IMR-90 (cell line): Measurements from ENCODE around the gene FAM32A. TPM values are rescaled to one million over a fixed set of nuclear protein-coding genes. Genes with fewer than 3 reads are reported as not detected.

Experiments used
- ATAC-seq: fragments of 200-7000 bp; cut with Tn5 transposase; 2 replicates; pipeline ENCODE4 v1.9.1; 2020; ENCODE audit warnings: low read depth, mild to moderate bottlenecking, moderate library complexity
- BruUV-seq: library from RNA; stranded (reverse); fragments of 400-500 nt; replicated peaks from 2 replicates; lab custom pipeline; 2021; lab: Mats Ljungman, UMichigan
- CTCF ChIA-PET: fragments of 300-600 bp; formaldehyde crosslinking; extraction: SDS; loops from one replicate; lab custom pipeline; 2021; ENCODE audit warnings: antibody characterized with exemption; lab: Yijun Ruan, JAX
- POLR2A ChIA-PET: fragments of 300-600 bp; sonication (Branson Sonifier 250); formaldehyde crosslinking; loops from one replicate; lab custom pipeline; 2022; ENCODE audit warnings: antibody characterized with exemption; ENCODE audit not compliant: unreplicated experiment; lab: Charles Lee
- DNase-seq: peaks from one replicate; pipeline ENCODE4 v3.0.0; 2013
- H2AFZ ChIP-seq: replicated peaks from 2 replicates; pipeline ENCODE3; 2013; ENCODE audit warnings: low read length, mild to moderate bottlenecking; ENCODE audit not compliant: poor library complexity
- H2AK5ac ChIP-seq: 2 replicates; pipeline ENCODE4 v1.6.1; 2013; ENCODE audit warnings: low read depth, low read length, inconsistent platforms
- H2AK9ac ChIP-seq: replicated peaks from 2 replicates; pipeline ENCODE3; 2013; ENCODE audit warnings: mild to moderate bottlenecking, low read depth, low read length, moderate library complexity; ENCODE audit not compliant: poor library complexity
- H2BK120ac ChIP-seq: 2 replicates; pipeline ENCODE4 v1.6.1; 2013; ENCODE audit warnings: low read depth, low read length, inconsistent platforms
- H2BK15ac ChIP-seq: 3 replicates; pipeline ENCODE4 v1.6.1; 2013; ENCODE audit warnings: low read depth, low read length, inconsistent platforms
- H2BK20ac ChIP-seq: 2 replicates; pipeline ENCODE4 v1.6.1; 2013; ENCODE audit warnings: low read depth, mild to moderate bottlenecking, inconsistent platforms, low read length, moderate library complexity
- H2BK5ac ChIP-seq: 2 replicates; pipeline ENCODE4 v1.6.1; 2013; ENCODE audit warnings: mild to moderate bottlenecking, low read depth, low read length, inconsistent platforms; ENCODE audit not compliant: poor library complexity, severe bottlenecking
- H3K14ac ChIP-seq: replicated peaks from 2 replicates; pipeline ENCODE4 v1.6.1; 2013; ENCODE audit warnings: low read depth, low read length, inconsistent platforms
- H3K18ac ChIP-seq: 2 replicates; pipeline ENCODE4 v1.6.1; 2013; ENCODE audit warnings: low read depth, low read length, control low read depth
- H3K23ac ChIP-seq: 2 replicates; pipeline ENCODE4 v1.6.1; 2013; ENCODE audit warnings: low read depth, low read length, inconsistent platforms
- H3K27ac ChIP-seq: 2 replicates; pipeline ENCODE4 v1.5.1; 2013; ENCODE audit warnings: mild to moderate bottlenecking, control low read depth, low read length; ENCODE audit not compliant: insufficient read depth
- H3K27me3 ChIP-seq: 2 replicates; pipeline ENCODE4 v1.6.1; 2013; ENCODE audit warnings: low read length; ENCODE audit not compliant: control insufficient read depth, insufficient read depth
- H3K36me3 ChIP-seq: 2 replicates; pipeline ENCODE4 v1.6.1; 2013; ENCODE audit warnings: low read length, mixed read lengths; ENCODE audit not compliant: control insufficient read depth, insufficient read depth
- H3K4ac ChIP-seq: 2 replicates; pipeline ENCODE4 v1.6.1; 2013; ENCODE audit warnings: low read depth, low read length, inconsistent platforms
- H3K4me1 ChIP-seq: 2 replicates; pipeline ENCODE4 v1.6.1; 2013; ENCODE audit warnings: low read length, mixed read lengths; ENCODE audit not compliant: control insufficient read depth, insufficient read depth
- H3K4me2 ChIP-seq: 2 replicates; pipeline ENCODE4 v1.6.1; 2013; ENCODE audit warnings: low read depth, mild to moderate bottlenecking, control low read depth, low read length, moderate library complexity
- H3K4me3 ChIP-seq: 2 replicates; pipeline ENCODE4 v1.5.1; 2013; ENCODE audit warnings: low read depth, mild to moderate bottlenecking, control low read depth, low read length, moderate library complexity; ENCODE audit not compliant: insufficient read depth
- H3K56ac ChIP-seq: 2 replicates; pipeline ENCODE4 v1.6.1; 2013; ENCODE audit warnings: low read length, inconsistent platforms; ENCODE audit not compliant: insufficient read depth; ENCODE audit errors: extremely low read depth
- H3K79me1 ChIP-seq, 2 experiments: 2 replicates each; pipeline ENCODE4 v1.6.1; 2013; ENCODE audit warnings: low read length in 2 of 2, inconsistent platforms in 1 of 2, low read depth in 1 of 2
- H3K9ac ChIP-seq: 2 replicates; pipeline ENCODE4 v1.6.1; 2013; ENCODE audit warnings: low read depth, low read length, control low read depth
- H3K9me1 ChIP-seq: 2 replicates; pipeline ENCODE4 v1.6.1; 2013; ENCODE audit warnings: low read length, inconsistent platforms; ENCODE audit not compliant: insufficient read depth
- H3K9me3 ChIP-seq: 2 replicates; pipeline ENCODE4 v1.6.1; 2013; ENCODE audit warnings: low read length; ENCODE audit not compliant: control insufficient read depth, insufficient read depth
- H4K20me1 ChIP-seq: 2 replicates; pipeline ENCODE4 v1.6.1; 2013; ENCODE audit warnings: low read length, inconsistent platforms; ENCODE audit not compliant: insufficient read depth
- H4K5ac ChIP-seq: 2 replicates; pipeline ENCODE4 v1.6.1; 2013; ENCODE audit warnings: mild to moderate bottlenecking, low read depth, low read length, control low read depth
- H4K8ac ChIP-seq, 2 experiments: 2 replicates each; pipeline ENCODE4 v1.6.1; 2013; ENCODE audit warnings: low read depth in 2 of 2, low read length in 2 of 2, control low read depth in 1 of 2, inconsistent platforms in 1 of 2
- H4K91ac ChIP-seq: 2 replicates; pipeline ENCODE4 v1.6.1; 2013; ENCODE audit warnings: low read depth, low read length, inconsistent platforms; ENCODE audit not compliant: insufficient read depth
- BHLHE40 ChIP-seq: fragments of 150-350 bp; IDR thresholded peaks from 2 replicates; pipeline ENCODE4 v1.6.1; 2016; ENCODE audit warnings: mild to moderate bottlenecking, low read depth, low read length
- CEBPB ChIP-seq: IDR thresholded peaks from 2 replicates; pipeline ENCODE4 v1.6.1; 2012; ENCODE audit warnings: low read depth, low read length, improper control_type of control experiment
- CHD1 ChIP-seq: IDR thresholded peaks from 2 replicates; pipeline ENCODE4 v1.6.1; 2012; ENCODE audit warnings: low read depth, low read length, improper control_type of control experiment
- FOS ChIP-seq: fragments of 150-350 bp; IDR thresholded peaks from 2 replicates; pipeline ENCODE4 v1.6.1; 2016; ENCODE audit warnings: low read depth, low read length
- MAZ ChIP-seq: IDR thresholded peaks from 2 replicates; pipeline ENCODE4 v1.6.1; 2012; ENCODE audit warnings: low read depth, mild to moderate bottlenecking, low read length, improper control_type of control experiment, moderate library complexity, borderline replicate concordance
- MXI1 ChIP-seq: IDR thresholded peaks from 2 replicates; pipeline ENCODE4 v1.6.1; 2012; ENCODE audit warnings: low read depth, mild to moderate bottlenecking, low read length, moderate library complexity, borderline replicate concordance
- NFE2L2 ChIP-seq: fragments of 150-350 bp; IDR thresholded peaks from 2 replicates; pipeline ENCODE4 v1.6.1; 2016; ENCODE audit warnings: low read depth, mild to moderate bottlenecking, low read length
- POLR2A ChIP-seq: IDR thresholded peaks from 2 replicates; pipeline ENCODE4 v1.6.1; 2012; ENCODE audit warnings: mild to moderate bottlenecking, low read depth, low read length
- RAD21 ChIP-seq: IDR thresholded peaks from 2 replicates; pipeline ENCODE4 v1.6.1; 2012; ENCODE audit warnings: low read length, improper control_type of control experiment
- RCOR1 ChIP-seq: IDR thresholded peaks from 2 replicates; pipeline ENCODE4 v1.6.1; 2012; ENCODE audit warnings: mild to moderate bottlenecking, low read length, improper control_type of control experiment; ENCODE audit not compliant: insufficient replicate concordance
- RFX5 ChIP-seq: IDR thresholded peaks from 2 replicates; pipeline ENCODE4 v1.8.0; 2012; ENCODE audit warnings: low read depth, mild to moderate bottlenecking, low read length, moderate library complexity
- SMC3 ChIP-seq: fragments of 150-350 bp; IDR thresholded peaks from 2 replicates; pipeline ENCODE4 v1.6.1; 2016; ENCODE audit warnings: low read depth, mild to moderate bottlenecking, antibody characterized with exemption, low read length, moderate library complexity
- WGBS, 2 experiments: methylation state at CpG; one replicate each; pipeline versions ENCODE4 v1.1.5 to v1.1.7; 2013; ENCODE audit warnings: missing lambda C conversion rate in 2 of 2; ENCODE audit not compliant: insufficient read length in 1 of 2; ENCODE audit errors: extremely low coverage in 2 of 2; 5-methylcytosine and 5-hydroxymethylcytosine counted together
- dilution Hi-C: fragments of 300-500 bp; cut with HindIII; formaldehyde crosslinking; loops from one replicate; pipeline ENCODE4 v1.14.3; 2018; ENCODE audit warnings: low sequenced_read_pairs; ENCODE audit not compliant: unreplicated experiment
- in situ Hi-C: fragments of 300-500 bp; cut with MboI; formaldehyde crosslinking; loops from 3 replicates; pipeline ENCODE4 v1.14.3; 2019; ENCODE audit warnings: low sequenced_read_pairs, inconsistent platforms, mixed read lengths
- intact Hi-C: fragments of 100-400 bp; cut with micrococcal nuclease; formaldehyde crosslinking; loops from 2 replicates; pipeline ENCODE4 v1.10.0; 2022
- polyA plus RNA-seq, 3 experiments: library from polyadenylated mRNA; depleted of rRNA; stranded (reverse); fragments of >200 nt; gene quantifications; 2 replicates each; pipeline ENCODE4 v1.2.3, GENCODE V29; 2012; ENCODE audit warnings: low replicate concordance in 1 of 3
- total RNA-seq: library from RNA; depleted of rRNA; stranded (reverse); fragments of >200 nt; gene quantifications from 2 replicates; pipeline ENCODE4 v1.2.3, GENCODE V29; 2012
- TF ChIP-seq, protein P1 (sequence below): fragments of 150-350 bp; IDR thresholded peaks from 2 replicates; pipeline ENCODE4 v1.6.1; 2016; ENCODE audit warnings: low read depth, mild to moderate bottlenecking, low read length, moderate library complexity, borderline replicate concordance
- TF ChIP-seq, protein P2 (sequence below): fragments of 150-350 bp; IDR thresholded peaks from 2 replicates; pipeline ENCODE4 v1.6.1; 2017; ENCODE audit warnings: mild to moderate bottlenecking, antibody characterized with exemption, low read length, low read depth
- TF ChIP-seq, protein P3 (sequence below): conservative IDR thresholded peaks from 2 replicates; pipeline ENCODE4 v1.5.1; 2012; ENCODE audit warnings: mild to moderate bottlenecking, low read depth, low read length, improper control_type of control experiment

The FAM32A gene
- total and polyA plus RNA-seq, 2 of the 4 experiments (the other 2 are of a cell fraction) = 99.5 to 130 TPM

DNA sequence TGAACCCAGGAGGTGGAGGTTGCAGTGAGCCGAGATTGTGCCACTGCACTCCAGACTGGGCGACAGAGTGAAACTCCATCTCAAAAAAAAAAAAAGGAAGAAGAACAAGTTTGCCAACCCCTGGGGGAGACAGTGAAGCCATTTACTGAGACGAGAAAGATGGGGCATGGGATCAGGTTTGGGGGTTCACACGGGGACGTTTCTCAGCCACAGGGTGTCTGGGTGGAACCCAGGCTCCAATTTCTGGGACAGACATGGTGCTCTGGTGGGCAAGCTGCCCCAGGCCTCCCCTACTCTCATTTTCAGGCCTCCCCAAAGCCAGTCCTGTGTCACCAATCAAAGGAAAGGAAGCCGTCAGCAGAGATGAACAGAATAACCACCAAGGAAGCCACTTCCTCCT is 28.3 kb upstream of the FAM32A start:
- no CpG with 5 or more reads among the region's 6 CpGs for WGBS, 2 experiments
- Histone ChIP-seq H3K4ac (no peak overlapping the region), H3K4me1 (peaks cover 7% of the 10 kb centered on the region), H2AFZ (no peak overlapping the region), H2BK20ac (no peak overlapping the region), H3K27ac (no peak overlapping the region), H3K14ac (no peak overlapping the region), H4K8ac (no peak overlapping the region), H4K20me1 (no peaks in the 10 kb centered on the region), H3K36me3 (no peaks in the 10 kb centered on the region), H3K56ac (no peak overlapping the region), H2BK120ac (no peak overlapping the region), H3K9me3 (no peaks in the 10 kb centered on the region), H3K27me3 (peaks cover 4% of the 10 kb centered on the region; the same call in 1 of the 2 replicates), H3K4me2 (no peak overlapping the region), H3K4me3 (no peak overlapping the region), H3K18ac (no peak overlapping the region), H4K91ac (no peak overlapping the region), H3K23ac (no peak overlapping the region), H3K9ac (no peak overlapping the region), H4K5ac (no peak overlapping the region), H2BK5ac (no peak overlapping the region), H2AK5ac (no peak overlapping the region), H3K79me1 (no peaks in the 10 kb centered on the region), H2BK15ac (no peak overlapping the region), H3K9me1 (peaks cover 8% of the 10 kb centered on the region), H2AK9ac (no peak overlapping the region)
- in situ Hi-C loops (no loop called here), dilution Hi-C loops (no loop called here), intact Hi-C loops (no loop called here)
- DNase-seq (no peak), ATAC-seq (no peak)
- BruUV-seq = no TSS peak
- CTCF ChIA-PET = no interaction called here
- POLR2A ChIA-PET = no interaction called here
- TF ChIP-seq SMC3 (no peak), RAD21 (no peak), FOS (no peak), MAZ (no peak), NFE2L2 (no peak), CEBPB (no peak), BHLHE40 (no peak), MXI1 (no peak), RFX5 (no peak), RCOR1 (no peak), CHD1 (no peak), POLR2A (no peak)
- TF ChIP-seq, protein P1, sequence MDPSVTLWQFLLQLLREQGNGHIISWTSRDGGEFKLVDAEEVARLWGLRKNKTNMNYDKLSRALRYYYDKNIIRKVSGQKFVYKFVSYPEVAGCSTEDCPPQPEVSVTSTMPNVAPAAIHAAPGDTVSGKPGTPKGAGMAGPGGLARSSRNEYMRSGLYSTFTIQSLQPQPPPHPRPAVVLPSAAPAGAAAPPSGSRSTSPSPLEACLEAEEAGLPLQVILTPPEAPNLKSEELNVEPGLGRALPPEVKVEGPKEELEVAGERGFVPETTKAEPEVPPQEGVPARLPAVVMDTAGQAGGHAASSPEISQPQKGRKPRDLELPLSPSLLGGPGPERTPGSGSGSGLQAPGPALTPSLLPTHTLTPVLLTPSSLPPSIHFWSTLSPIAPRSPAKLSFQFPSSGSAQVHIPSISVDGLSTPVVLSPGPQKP = no peak
- TF ChIP-seq, protein P2, sequence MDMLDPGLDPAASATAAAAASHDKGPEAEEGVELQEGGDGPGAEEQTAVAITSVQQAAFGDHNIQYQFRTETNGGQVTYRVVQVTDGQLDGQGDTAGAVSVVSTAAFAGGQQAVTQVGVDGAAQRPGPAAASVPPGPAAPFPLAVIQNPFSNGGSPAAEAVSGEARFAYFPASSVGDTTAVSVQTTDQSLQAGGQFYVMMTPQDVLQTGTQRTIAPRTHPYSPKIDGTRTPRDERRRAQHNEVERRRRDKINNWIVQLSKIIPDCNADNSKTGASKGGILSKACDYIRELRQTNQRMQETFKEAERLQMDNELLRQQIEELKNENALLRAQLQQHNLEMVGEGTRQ = no peak
- TF ChIP-seq, protein P3, sequence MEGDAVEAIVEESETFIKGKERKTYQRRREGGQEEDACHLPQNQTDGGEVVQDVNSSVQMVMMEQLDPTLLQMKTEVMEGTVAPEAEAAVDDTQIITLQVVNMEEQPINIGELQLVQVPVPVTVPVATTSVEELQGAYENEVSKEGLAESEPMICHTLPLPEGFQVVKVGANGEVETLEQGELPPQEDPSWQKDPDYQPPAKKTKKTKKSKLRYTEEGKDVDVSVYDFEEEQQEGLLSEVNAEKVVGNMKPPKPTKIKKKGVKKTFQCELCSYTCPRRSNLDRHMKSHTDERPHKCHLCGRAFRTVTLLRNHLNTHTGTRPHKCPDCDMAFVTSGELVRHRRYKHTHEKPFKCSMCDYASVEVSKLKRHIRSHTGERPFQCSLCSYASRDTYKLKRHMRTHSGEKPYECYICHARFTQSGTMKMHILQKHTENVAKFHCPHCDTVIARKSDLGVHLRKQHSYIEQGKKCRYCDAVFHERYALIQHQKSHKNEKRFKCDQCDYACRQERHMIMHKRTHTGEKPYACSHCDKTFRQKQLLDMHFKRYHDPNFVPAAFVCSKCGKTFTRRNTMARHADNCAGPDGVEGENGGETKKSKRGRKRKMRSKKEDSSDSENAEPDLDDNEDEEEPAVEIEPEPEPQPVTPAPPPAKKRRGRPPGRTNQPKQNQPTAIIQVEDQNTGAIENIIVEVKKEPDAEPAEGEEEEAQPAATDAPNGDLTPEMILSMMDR = no peak
